Gastroesophageal sphincter (tissue), 3 donors: ENCODE results near the gene IMMP1L.

Experiments
- CTCF ChIP-seq, 4 experiments: fragments of 200-600 bp in 2 of 4; fragments of 450-650 bp in 2 of 4; sonication (generic) in 1 of 4; IDR thresholded peaks; one replicate each; pipeline ENCODE4 v1.5.1; 2017 to 2019; ENCODE audit warnings: antibody characterized with exemption in 4 of 4, mild to moderate bottlenecking in 2 of 4, moderate library complexity in 2 of 4
- POLR2A ChIP-seq, 2 donors: fragments of 450-650 bp; IDR thresholded peaks; one replicate each; pipeline ENCODE4 v1.6.1; 2017; ENCODE audit warnings: antibody characterized with exemption in 2 of 2, mild to moderate bottlenecking in 2 of 2, moderate library complexity in 1 of 2

GRCh38 chr11:31492320-31492913 is 17.0 kb downstream of the IMMP1L start:
- TF ChIP-seq POLR2A (IDR thresholded peaks at IDR 0.05) (no peak), CTCF (IDR thresholded peaks at IDR 0.05) (no peak)
